Stimulated activated CD4-positive, alpha-beta T cell treated with anti-CD3 and anti-CD28 coated beads, Interleukin-2, amount 100 ng/mL, for 4 hours (primary cell): Measurements from ENCODE around the gene KRTAP20-1.

Source experiments
- DNase-seq: peaks from one replicate; pipeline ENCODE4 v3.0.0-alpha.2; 2020; ENCODE audit warnings: low read depth

Gene KRTAP20-1

GRCh38 chr21:30616125-30616524, at the start of gene KRTAP20-1:
KRTAP20-1 (plus strand) TSS chr21:30616425; CDS start chr21:30616455, 30 bp downstream.
- DNase-seq, result no peak

GRCh38 chr21:30567617-30568016, 48.6 kb upstream of the KRTAP20-1 start:
- DNase-seq, result no peak

GRCh38 chr21:30577766-30578165, 38.5 kb upstream of the KRTAP20-1 start:
- DNase-seq, result no peak

GRCh38 chr21:30579346-30579745, 36.9 kb upstream of the KRTAP20-1 start:
- no peak for DNase-seq

- DNase-seq, result no peak
These were observed 36.1 kb upstream of the KRTAP20-1 start for GRCh38 chr21:30580132-30580531.

- DNase-seq, result no peak
These were observed 33.4 kb upstream of the KRTAP20-1 start for GRCh38 chr21:30582870-30583269.

- DNase-seq, result no peak
These were observed 25.9 kb upstream of the KRTAP20-1 start, which contains the start of gene KRTAP22-2 for GRCh38 chr21:30590297-30590696. KRTAP22-2 (minus strand) TSS chr21:30590397.

- no peak for DNase-seq
These were observed 24.1 kb upstream of the KRTAP20-1 start, which contains the start of gene KRTAP6-3 for GRCh38 chr21:30592140-30592539. KRTAP6-3 (plus strand) TSS chr21:30592440; CDS start chr21:30592446, 6 bp downstream.

GRCh38 chr21:30598802-30599201, 17.4 kb upstream of the KRTAP20-1 start, which contains the start of gene KRTAP6-2:
KRTAP6-2 (minus strand) TSS chr21:30598902; CDS start chr21:30598874, 28 bp downstream.
- no peak for DNase-seq

- no peak for DNase-seq
These were observed 15.4 kb upstream of the KRTAP20-1 start, which contains the start of gene KRTAP22-1 for GRCh38 chr21:30600787-30601186. KRTAP22-1 (plus strand) TSS chr21:30601087.

GRCh38 chr21:30605968-30606367, 10.3 kb upstream of the KRTAP20-1 start:
- no peak for DNase-seq

- DNase-seq, result no peak
These were observed 4.1 kb upstream of the KRTAP20-1 start for GRCh38 chr21:30612132-30612531.

- DNase-seq, result no peak
These were observed 2.4 kb upstream of the KRTAP20-1 start, which contains the start of gene KRTAP6-1 for GRCh38 chr21:30613836-30614235. KRTAP6-1 (minus strand) TSS chr21:30613930; CDS start chr21:30613904, 26 bp downstream.

- no peak for DNase-seq
These were observed 1.0 kb upstream of the KRTAP20-1 start for GRCh38 chr21:30615199-30615598.

- DNase-seq, result no peak
These were observed 3.9 kb downstream of the KRTAP20-1 start for GRCh38 chr21:30620080-30620479.

- DNase-seq, result no peak
These were observed 4.3 kb downstream of the KRTAP20-1 start, which contains the start of gene KRTAP20-4 for GRCh38 chr21:30620522-30620921. KRTAP20-4 (plus strand) TSS chr21:30620627.

- DNase-seq, result no peak
These were observed 7.1 kb downstream of the KRTAP20-1 start for GRCh38 chr21:30623362-30623761.

- DNase-seq, result no peak
These were observed 9.4 kb downstream of the KRTAP20-1 start for GRCh38 chr21:30625449-30626165.

- no peak for DNase-seq
These were observed 11.9 kb downstream of the KRTAP20-1 start for GRCh38 chr21:30628109-30628508.

- no peak for DNase-seq
These were observed 13.0 kb downstream of the KRTAP20-1 start for GRCh38 chr21:30629200-30629599.

GRCh38 chr21:30634906-30635305, 18.7 kb downstream of the KRTAP20-1 start, which contains the start of gene KRTAP20-2:
KRTAP20-2 (plus strand) TSS chr21:30635206; CDS start chr21:30635264, 58 bp downstream.
- no peak for DNase-seq

- DNase-seq, result no peak
These were observed 22.5 kb downstream of the KRTAP20-1 start for GRCh38 chr21:30638686-30639085.

GRCh38 chr21:30642564-30642963, 26.3 kb downstream of the KRTAP20-1 start, which contains the start of gene KRTAP20-3:
KRTAP20-3 (plus strand) TSS chr21:30642864.
- no peak for DNase-seq
